NCI-H2227 treated with DMSO at 0.1 percent for 48 hours (cell line): ENCODE measurements around the gene ZC3H4.
A peak's percentile ranks its signal among the peaks of the same experiment; 100 is the strongest.

Experiments
- DNase-seq: peaks from one replicate; lab custom pipeline; 2025; lab: John Stamatoyannopoulos, UW

The ZC3H4 gene

DNA sequence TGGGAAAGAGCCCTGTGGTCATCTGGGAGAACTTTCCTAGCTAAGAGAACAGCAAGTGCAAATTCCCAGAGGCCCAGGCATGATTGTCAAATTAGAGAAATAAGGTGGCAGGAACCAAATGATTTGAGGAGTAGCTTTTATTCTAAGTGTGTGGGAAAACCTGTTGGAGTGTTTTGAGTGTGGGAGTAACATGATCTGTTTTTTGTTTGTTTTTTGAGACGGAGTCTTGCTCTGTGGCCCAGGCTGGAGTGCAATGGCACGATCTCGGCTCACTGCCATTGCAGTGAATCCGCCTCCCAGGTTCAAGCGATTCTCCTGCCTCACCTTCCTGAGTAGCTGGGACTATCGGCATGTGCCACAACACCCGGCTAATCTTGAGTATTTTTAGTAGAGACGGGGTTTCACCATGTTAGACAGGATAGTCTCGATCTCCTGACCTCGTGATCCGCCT lies 19.5 kb upstream of the ZC3H4 start:
- no peak for DNase-seq

DNA sequence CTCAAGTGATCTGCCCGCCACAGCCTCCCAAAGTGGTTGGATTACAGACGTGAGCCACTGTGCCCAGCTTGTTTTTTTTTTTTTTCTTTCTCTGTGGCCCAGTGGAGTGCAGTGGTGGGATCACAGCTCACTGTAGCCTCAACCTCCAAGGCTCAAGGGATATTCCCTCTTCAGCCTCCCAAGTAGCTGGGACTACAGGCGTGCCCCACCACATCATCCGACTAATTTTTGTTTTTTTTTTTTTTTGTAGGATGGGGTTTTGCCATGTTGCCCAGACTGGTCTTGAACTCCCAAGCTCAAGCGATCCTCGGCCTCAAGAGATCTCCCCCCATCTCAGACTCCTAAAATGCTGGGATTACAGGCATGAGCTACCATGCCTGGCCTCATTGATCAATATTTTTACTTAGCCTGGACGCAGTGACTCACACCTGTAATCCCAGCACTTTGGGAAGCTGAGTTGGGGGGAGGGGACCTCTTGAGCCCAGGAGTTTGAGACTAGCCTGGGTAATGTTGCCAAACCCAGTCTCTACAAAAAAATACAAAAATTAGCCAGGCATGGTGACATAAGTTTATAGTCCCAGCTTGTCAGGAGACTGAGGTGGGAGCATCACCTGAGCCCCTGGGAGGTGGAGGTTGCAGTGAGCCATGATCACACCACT lies 18.7 kb upstream of the ZC3H4 start:
- no peak for DNase-seq

- DNase-seq, result peak; percentile 91
Observed at GRCh38 chr19:47130589-47131227, 17.1 kb upstream of the ZC3H4 start, which contains the start of gene SAE1. SAE1 (plus strand) TSS chr19:47130835; CDS start chr19:47130931, 96 bp downstream.

- no peak for DNase-seq
Observed at GRCh38 chr19:47130120-47130588, 16.6 kb upstream of the ZC3H4 start.

DNA sequence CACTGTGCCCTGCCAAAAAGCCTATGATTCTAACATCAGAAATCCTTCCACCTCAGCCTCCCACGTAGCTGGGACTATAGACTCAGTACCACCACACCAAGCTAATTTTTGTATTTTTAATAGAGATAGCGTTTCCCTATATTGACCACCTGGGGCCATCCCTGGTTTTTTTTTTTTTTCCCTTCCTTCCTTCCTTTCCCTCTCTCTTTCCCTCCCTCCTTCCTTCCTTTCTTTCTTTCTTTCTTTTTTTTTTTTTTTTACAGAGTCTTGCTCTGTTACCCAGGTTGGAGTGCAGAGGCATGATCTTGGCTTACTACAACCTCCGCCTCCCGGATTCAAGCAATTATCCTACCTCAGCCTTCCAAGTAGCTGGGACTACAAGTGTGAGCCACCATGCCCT lies 16.0 kb upstream of the ZC3H4 start:
- no peak for DNase-seq

DNA sequence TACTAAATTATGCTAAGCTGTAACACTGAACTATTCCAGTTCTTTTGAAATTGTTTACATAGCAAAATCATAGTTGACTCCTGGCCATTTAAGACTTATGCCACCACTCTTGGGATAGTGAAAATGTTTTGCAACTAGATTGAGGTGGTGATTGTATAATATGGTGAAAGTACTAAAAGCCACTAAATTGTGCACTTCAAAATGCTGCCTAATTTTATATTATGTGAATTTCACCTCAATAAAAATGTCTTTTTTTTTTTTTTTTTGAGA lies 12.0 kb upstream of the ZC3H4 start:
- no peak for DNase-seq

GRCh38 chr19:47124937-47125668 lies 11.5 kb upstream of the ZC3H4 start:
- peak; percentile 53 for DNase-seq

DNA sequence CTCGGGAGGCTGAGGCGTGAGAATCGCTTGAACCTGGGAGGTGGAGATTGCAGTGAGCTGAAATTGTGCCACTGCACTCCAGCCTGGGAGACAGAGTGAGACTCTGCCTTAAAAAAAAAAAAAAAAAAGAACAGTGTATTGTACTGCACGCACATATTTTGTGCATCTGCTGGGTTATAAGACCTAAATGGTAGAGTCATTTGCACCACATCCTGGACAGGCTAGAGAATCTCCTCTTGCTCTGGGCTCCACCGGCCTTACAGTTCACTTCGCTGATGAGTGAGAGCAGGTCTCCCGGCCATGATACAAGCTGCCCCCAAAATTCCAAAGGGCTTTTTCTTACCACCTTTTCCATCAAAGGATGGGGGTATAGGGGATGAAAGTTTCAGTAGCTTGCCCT lies 9.8 kb upstream of the ZC3H4 start:
- no peak for DNase-seq

DNA sequence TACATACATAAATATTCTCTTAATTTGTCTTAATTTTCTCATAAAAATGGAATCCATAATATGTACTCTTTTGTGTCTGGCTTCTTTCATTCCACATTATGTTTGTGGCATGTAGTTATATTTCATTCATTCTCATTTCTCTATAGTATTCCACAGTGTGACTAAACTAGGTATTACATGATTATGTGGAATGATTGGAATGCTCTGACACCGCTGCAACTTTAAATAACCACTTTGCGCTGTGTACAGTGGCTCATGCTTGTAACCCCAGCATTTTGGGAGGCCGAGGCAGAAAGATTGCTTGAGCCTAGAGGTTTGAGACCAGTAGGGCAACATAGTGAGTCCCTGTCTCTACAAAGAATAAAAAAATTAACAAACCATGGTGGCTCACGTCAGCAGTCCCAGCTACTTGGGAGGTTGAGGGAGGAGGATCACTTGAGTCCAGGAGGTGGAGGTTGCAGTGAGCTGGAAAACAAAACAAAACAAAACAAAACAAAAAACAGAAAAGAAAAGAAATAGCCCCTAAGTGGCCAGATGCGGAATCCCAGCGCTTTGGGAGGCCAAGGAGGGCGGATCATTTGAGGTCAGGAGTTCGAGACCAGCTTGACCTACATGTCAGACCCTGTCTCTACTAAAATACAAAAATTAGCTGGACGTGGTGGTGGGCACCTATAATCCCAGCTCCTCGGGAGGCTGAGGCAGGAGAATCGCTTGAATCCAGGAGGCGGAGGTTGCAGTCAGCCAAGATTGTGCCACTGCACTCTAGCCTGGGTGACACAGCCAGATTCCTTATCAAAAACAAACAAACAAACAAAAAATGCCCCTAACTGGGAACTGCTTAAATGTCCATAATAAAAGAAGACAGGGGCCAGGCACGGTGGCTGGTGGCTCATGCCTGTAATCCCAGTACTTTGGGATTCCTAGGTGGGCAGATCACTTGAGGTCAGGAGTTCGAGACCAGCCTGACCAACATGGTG lies 9.1 kb upstream of the ZC3H4 start:
- DNase-seq, result no peak

GRCh38 chr19:47120470-47121067 lies 7.0 kb upstream of the ZC3H4 start:
- no peak for DNase-seq

GRCh38 chr19:47113850-47114651 lies 475 bp upstream of the ZC3H4 start:
- DNase-seq, result no peak

DNA sequence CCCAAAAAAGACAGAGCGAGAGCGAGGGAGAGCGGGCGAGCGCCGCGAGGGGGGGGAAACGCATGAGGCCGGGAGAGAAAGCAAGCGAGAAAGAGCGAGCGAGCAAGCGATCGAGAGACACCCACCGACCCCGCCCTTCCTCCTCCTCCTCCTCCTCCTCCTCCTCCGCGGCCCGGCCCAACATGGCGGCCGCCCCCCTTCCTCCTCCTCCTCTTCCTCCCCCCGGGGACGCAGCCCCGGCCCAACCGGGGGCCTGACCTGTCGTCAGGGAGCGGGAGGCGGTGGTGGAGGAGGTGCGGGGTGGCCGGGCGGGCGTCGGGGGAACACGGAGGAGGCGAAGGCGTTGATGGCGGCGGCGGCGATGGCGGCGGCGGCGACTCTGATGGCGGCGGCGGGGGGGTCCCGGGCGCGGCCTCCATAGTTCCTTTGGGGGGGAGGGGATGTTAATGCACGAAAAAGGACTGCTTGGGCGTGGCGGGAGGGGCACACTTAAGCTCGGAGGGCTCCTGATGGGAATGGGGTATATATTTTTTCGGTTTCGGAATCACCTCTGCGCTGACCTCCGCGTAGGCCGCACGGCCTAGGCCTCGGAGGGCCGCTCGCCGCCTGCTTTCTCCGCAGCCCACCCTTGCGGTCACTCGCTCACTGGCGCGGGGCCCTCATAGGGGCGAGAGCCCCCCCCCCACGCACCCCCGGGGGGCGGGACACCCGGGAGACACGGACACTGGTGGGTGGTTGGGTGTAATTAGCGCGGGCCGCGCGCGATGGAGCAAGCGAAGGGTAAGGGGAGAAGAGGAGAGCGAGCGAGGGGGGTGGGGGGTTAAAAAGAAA lies 1.2 kb downstream of the ZC3H4 start:
- peak; percentile 21 for DNase-seq

GRCh38 chr19:47111682-47112165 lies 1.9 kb downstream of the ZC3H4 start:
- no peak for DNase-seq

DNA sequence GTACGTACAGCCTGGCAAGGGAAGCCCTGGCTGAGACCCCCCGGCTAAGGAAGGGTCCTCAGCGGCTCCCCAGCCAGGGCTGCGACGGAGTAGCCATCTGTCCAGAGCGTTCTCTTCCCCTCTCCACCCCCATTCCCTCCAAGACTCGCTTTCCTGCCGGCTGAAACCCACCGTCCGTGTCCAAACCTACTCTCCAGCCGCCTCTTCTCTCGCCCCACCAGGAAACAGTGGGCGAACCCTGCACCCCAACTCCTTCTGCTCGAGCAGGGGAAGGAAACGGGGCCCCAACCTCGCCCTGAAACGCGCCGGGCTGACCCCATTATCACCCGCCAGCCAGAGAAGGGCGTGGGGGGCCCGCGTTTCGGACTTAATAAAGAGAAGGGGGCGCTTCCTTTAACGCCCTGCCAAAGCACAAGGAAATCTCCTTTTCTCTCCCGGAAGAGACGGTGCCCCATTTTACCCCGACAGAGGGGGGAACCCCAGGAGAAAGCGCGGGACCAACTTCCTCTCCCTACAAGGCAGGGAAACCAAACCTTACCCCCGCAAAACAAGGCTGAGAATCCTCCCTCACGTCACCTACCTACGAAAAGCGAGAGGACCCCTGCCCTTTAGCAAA lies 2.5 kb downstream of the ZC3H4 start:
- DNase-seq, result no peak

DNA sequence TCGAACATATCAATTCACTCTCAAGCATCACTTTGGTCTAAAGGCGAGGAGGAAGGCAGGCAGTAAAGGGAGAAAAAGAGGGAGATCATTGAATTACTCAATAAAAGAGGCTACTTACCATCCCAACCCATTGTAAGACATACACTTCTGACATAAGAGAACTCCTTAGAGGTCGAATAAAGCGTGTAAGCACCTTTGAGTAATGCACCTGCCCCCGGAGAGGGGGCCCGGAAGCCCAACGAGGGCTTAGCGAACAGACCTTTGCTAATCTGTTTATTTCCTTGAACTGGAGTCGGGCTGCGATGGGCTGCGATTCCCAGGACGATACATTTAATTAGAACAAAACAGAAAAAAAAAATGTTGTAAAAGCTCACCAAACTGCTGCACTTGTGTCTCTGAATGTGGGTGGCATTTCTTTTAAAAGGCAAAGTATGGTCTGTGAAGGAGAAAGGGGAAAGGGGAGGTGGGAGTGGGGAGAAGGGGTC lies 3.0 kb downstream of the ZC3H4 start:
- DNase-seq, result no peak

DNA sequence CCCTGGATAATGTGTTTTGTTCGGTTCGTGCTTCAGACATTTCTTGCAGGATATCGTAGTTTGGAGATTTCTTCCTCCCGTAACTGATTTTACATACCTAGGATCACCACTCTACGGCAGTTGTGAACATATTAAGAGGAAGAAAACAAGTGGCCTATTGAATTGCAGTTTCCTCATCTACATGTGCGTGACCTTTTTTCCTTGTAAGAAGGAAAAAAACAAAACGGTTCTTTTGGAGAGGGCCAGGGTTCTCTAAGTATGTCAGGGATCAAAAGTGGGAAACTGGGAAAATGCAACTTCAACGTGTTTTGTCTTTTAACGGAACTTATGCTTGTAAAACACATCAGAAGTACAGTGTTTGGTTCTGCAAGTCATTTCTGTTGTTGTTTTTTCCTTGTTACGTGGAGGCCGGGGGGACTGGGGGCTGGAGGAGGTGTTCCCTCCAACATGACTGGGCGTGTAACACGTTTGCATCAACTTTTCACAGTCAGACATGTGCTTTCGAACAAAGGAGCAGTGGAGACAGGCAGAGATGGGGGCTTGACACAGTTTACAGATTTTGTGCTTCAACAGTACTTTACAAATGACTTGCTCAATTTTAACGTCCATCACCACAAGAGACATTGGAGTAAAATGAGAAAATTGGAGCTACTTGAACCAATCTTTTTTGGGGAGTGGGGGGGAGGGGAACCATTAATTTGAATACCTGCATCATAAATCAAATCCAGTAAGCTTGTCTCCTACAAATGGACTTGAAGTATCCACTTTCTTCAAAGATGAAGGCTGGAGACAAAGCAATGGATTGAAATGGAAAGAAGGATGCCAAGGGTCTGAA lies 3.8 kb downstream of the ZC3H4 start:
- peak; percentile 20 for DNase-seq

DNA sequence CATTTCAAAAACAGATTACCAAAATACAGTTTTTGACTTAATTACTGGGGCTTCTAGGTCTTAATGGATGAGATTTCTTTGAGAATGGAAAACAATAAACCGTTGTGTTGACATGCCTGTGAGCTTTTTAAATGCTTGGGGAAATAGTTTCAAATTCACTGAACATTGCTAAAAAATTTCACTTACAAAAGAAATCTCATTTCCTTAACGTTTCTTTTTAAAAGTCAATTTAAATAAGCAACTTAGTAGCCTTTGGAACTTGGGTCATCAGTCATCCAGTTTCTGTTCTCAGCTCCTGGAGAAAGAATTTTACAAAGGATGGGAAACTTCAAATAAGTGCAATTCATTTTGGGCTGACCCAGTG lies 4.4 kb downstream of the ZC3H4 start:
- DNase-seq, result no peak
